IMR-90 (cell line): Measurements from ENCODE around the gene ZNF480. TPM values are rescaled to one million over a fixed set of nuclear protein-coding genes. Genes with fewer than 3 reads are reported as not detected.

ENCODE experiments used
- ATAC-seq: fragments of 200-7000 bp; cut with Tn5 transposase; 2 replicates; pipeline ENCODE4 v1.9.1; 2020; ENCODE audit warnings: low read depth, mild to moderate bottlenecking, moderate library complexity
- BruUV-seq: library from RNA; stranded (reverse); fragments of 400-500 nt; replicated peaks from 2 replicates; lab custom pipeline; 2021; lab: Mats Ljungman, UMichigan
- CTCF ChIA-PET: fragments of 300-600 bp; formaldehyde crosslinking; extraction: SDS; loops from one replicate; lab custom pipeline; 2021; ENCODE audit warnings: antibody characterized with exemption; lab: Yijun Ruan, JAX
- POLR2A ChIA-PET: fragments of 300-600 bp; sonication (Branson Sonifier 250); formaldehyde crosslinking; loops from one replicate; lab custom pipeline; 2022; ENCODE audit warnings: antibody characterized with exemption; ENCODE audit not compliant: unreplicated experiment; lab: Charles Lee
- DNase-seq: peaks from one replicate; pipeline ENCODE4 v3.0.0; 2013
- H2AFZ ChIP-seq: replicated peaks from 2 replicates; pipeline ENCODE3; 2013; ENCODE audit warnings: low read length, mild to moderate bottlenecking; ENCODE audit not compliant: poor library complexity
- H2AK5ac ChIP-seq: 2 replicates; pipeline ENCODE4 v1.6.1; 2013; ENCODE audit warnings: low read depth, low read length, inconsistent platforms
- H2AK9ac ChIP-seq: replicated peaks from 2 replicates; pipeline ENCODE3; 2013; ENCODE audit warnings: mild to moderate bottlenecking, low read depth, low read length, moderate library complexity; ENCODE audit not compliant: poor library complexity
- H2BK120ac ChIP-seq: 2 replicates; pipeline ENCODE4 v1.6.1; 2013; ENCODE audit warnings: low read depth, low read length, inconsistent platforms
- H2BK15ac ChIP-seq: 3 replicates; pipeline ENCODE4 v1.6.1; 2013; ENCODE audit warnings: low read depth, low read length, inconsistent platforms
- H2BK20ac ChIP-seq: 2 replicates; pipeline ENCODE4 v1.6.1; 2013; ENCODE audit warnings: low read depth, mild to moderate bottlenecking, inconsistent platforms, low read length, moderate library complexity
- H2BK5ac ChIP-seq: 2 replicates; pipeline ENCODE4 v1.6.1; 2013; ENCODE audit warnings: mild to moderate bottlenecking, low read depth, low read length, inconsistent platforms; ENCODE audit not compliant: poor library complexity, severe bottlenecking
- H3K14ac ChIP-seq: replicated peaks from 2 replicates; pipeline ENCODE4 v1.6.1; 2013; ENCODE audit warnings: low read depth, low read length, inconsistent platforms
- H3K18ac ChIP-seq: 2 replicates; pipeline ENCODE4 v1.6.1; 2013; ENCODE audit warnings: low read depth, low read length, control low read depth
- H3K23ac ChIP-seq: 2 replicates; pipeline ENCODE4 v1.6.1; 2013; ENCODE audit warnings: low read depth, low read length, inconsistent platforms
- H3K27ac ChIP-seq: 2 replicates; pipeline ENCODE4 v1.5.1; 2013; ENCODE audit warnings: mild to moderate bottlenecking, control low read depth, low read length; ENCODE audit not compliant: insufficient read depth
- H3K27me3 ChIP-seq: 2 replicates; pipeline ENCODE4 v1.6.1; 2013; ENCODE audit warnings: low read length; ENCODE audit not compliant: control insufficient read depth, insufficient read depth
- H3K36me3 ChIP-seq: 2 replicates; pipeline ENCODE4 v1.6.1; 2013; ENCODE audit warnings: low read length, mixed read lengths; ENCODE audit not compliant: control insufficient read depth, insufficient read depth
- H3K4ac ChIP-seq: 2 replicates; pipeline ENCODE4 v1.6.1; 2013; ENCODE audit warnings: low read depth, low read length, inconsistent platforms
- H3K4me1 ChIP-seq: 2 replicates; pipeline ENCODE4 v1.6.1; 2013; ENCODE audit warnings: low read length, mixed read lengths; ENCODE audit not compliant: control insufficient read depth, insufficient read depth
- H3K4me2 ChIP-seq: 2 replicates; pipeline ENCODE4 v1.6.1; 2013; ENCODE audit warnings: low read depth, mild to moderate bottlenecking, control low read depth, low read length, moderate library complexity
- H3K4me3 ChIP-seq: 2 replicates; pipeline ENCODE4 v1.5.1; 2013; ENCODE audit warnings: low read depth, mild to moderate bottlenecking, control low read depth, low read length, moderate library complexity; ENCODE audit not compliant: insufficient read depth
- H3K56ac ChIP-seq: 2 replicates; pipeline ENCODE4 v1.6.1; 2013; ENCODE audit warnings: low read length, inconsistent platforms; ENCODE audit not compliant: insufficient read depth; ENCODE audit errors: extremely low read depth
- H3K79me1 ChIP-seq, 2 experiments: 2 replicates each; pipeline ENCODE4 v1.6.1; 2013; ENCODE audit warnings: low read length in 2 of 2, inconsistent platforms in 1 of 2, low read depth in 1 of 2
- H3K9ac ChIP-seq: 2 replicates; pipeline ENCODE4 v1.6.1; 2013; ENCODE audit warnings: low read depth, low read length, control low read depth
- H3K9me1 ChIP-seq: 2 replicates; pipeline ENCODE4 v1.6.1; 2013; ENCODE audit warnings: low read length, inconsistent platforms; ENCODE audit not compliant: insufficient read depth
- H3K9me3 ChIP-seq: 2 replicates; pipeline ENCODE4 v1.6.1; 2013; ENCODE audit warnings: low read length; ENCODE audit not compliant: control insufficient read depth, insufficient read depth
- H4K20me1 ChIP-seq: 2 replicates; pipeline ENCODE4 v1.6.1; 2013; ENCODE audit warnings: low read length, inconsistent platforms; ENCODE audit not compliant: insufficient read depth
- H4K5ac ChIP-seq: 2 replicates; pipeline ENCODE4 v1.6.1; 2013; ENCODE audit warnings: mild to moderate bottlenecking, low read depth, low read length, control low read depth
- H4K8ac ChIP-seq, 2 experiments: 2 replicates each; pipeline ENCODE4 v1.6.1; 2013; ENCODE audit warnings: low read depth in 2 of 2, low read length in 2 of 2, control low read depth in 1 of 2, inconsistent platforms in 1 of 2
- H4K91ac ChIP-seq: 2 replicates; pipeline ENCODE4 v1.6.1; 2013; ENCODE audit warnings: low read depth, low read length, inconsistent platforms; ENCODE audit not compliant: insufficient read depth
- BHLHE40 ChIP-seq: fragments of 150-350 bp; IDR thresholded peaks from 2 replicates; pipeline ENCODE4 v1.6.1; 2016; ENCODE audit warnings: mild to moderate bottlenecking, low read depth, low read length
- CHD1 ChIP-seq: IDR thresholded peaks from 2 replicates; pipeline ENCODE4 v1.6.1; 2012; ENCODE audit warnings: low read depth, low read length, improper control_type of control experiment
- CTCF ChIP-seq: conservative IDR thresholded peaks from 2 replicates; pipeline ENCODE4 v1.5.1; 2012; ENCODE audit warnings: mild to moderate bottlenecking, low read depth, low read length, improper control_type of control experiment
- FOS ChIP-seq: fragments of 150-350 bp; IDR thresholded peaks from 2 replicates; pipeline ENCODE4 v1.6.1; 2016; ENCODE audit warnings: low read depth, low read length
- MAFK ChIP-seq: IDR thresholded peaks from 2 replicates; pipeline ENCODE4 v1.6.1; 2012; ENCODE audit warnings: low read depth, low read length, improper control_type of control experiment
- MAZ ChIP-seq: IDR thresholded peaks from 2 replicates; pipeline ENCODE4 v1.6.1; 2012; ENCODE audit warnings: low read depth, mild to moderate bottlenecking, low read length, improper control_type of control experiment, moderate library complexity, borderline replicate concordance
- MXI1 ChIP-seq: IDR thresholded peaks from 2 replicates; pipeline ENCODE4 v1.6.1; 2012; ENCODE audit warnings: low read depth, mild to moderate bottlenecking, low read length, moderate library complexity, borderline replicate concordance
- NFE2L2 ChIP-seq: fragments of 150-350 bp; IDR thresholded peaks from 2 replicates; pipeline ENCODE4 v1.6.1; 2016; ENCODE audit warnings: low read depth, mild to moderate bottlenecking, low read length
- POLR2A ChIP-seq: IDR thresholded peaks from 2 replicates; pipeline ENCODE4 v1.6.1; 2012; ENCODE audit warnings: mild to moderate bottlenecking, low read depth, low read length
- RAD21 ChIP-seq: IDR thresholded peaks from 2 replicates; pipeline ENCODE4 v1.6.1; 2012; ENCODE audit warnings: low read length, improper control_type of control experiment
- RCOR1 ChIP-seq: IDR thresholded peaks from 2 replicates; pipeline ENCODE4 v1.6.1; 2012; ENCODE audit warnings: mild to moderate bottlenecking, low read length, improper control_type of control experiment; ENCODE audit not compliant: insufficient replicate concordance
- RFX5 ChIP-seq: IDR thresholded peaks from 2 replicates; pipeline ENCODE4 v1.8.0; 2012; ENCODE audit warnings: low read depth, mild to moderate bottlenecking, low read length, moderate library complexity
- SMC3 ChIP-seq: fragments of 150-350 bp; IDR thresholded peaks from 2 replicates; pipeline ENCODE4 v1.6.1; 2016; ENCODE audit warnings: low read depth, mild to moderate bottlenecking, antibody characterized with exemption, low read length, moderate library complexity
- WGBS, 2 experiments: methylation state at CpG; one replicate each; pipeline versions ENCODE4 v1.1.5 to v1.1.7; 2013; ENCODE audit warnings: missing lambda C conversion rate in 2 of 2; ENCODE audit not compliant: insufficient read length in 1 of 2; ENCODE audit errors: extremely low coverage in 2 of 2; 5-methylcytosine and 5-hydroxymethylcytosine counted together
- dilution Hi-C: fragments of 300-500 bp; cut with HindIII; formaldehyde crosslinking; loops from one replicate; pipeline ENCODE4 v1.14.3; 2018; ENCODE audit warnings: low sequenced_read_pairs; ENCODE audit not compliant: unreplicated experiment
- in situ Hi-C: fragments of 300-500 bp; cut with MboI; formaldehyde crosslinking; loops from 3 replicates; pipeline ENCODE4 v1.14.3; 2019; ENCODE audit warnings: low sequenced_read_pairs, inconsistent platforms, mixed read lengths
- intact Hi-C: fragments of 100-400 bp; cut with micrococcal nuclease; formaldehyde crosslinking; loops from 2 replicates; pipeline ENCODE4 v1.10.0; 2022
- polyA plus RNA-seq, 3 experiments: library from polyadenylated mRNA; depleted of rRNA; stranded (reverse); fragments of >200 nt; gene quantifications; 2 replicates each; pipeline ENCODE4 v1.2.3, GENCODE V29; 2012; ENCODE audit warnings: low replicate concordance in 1 of 3
- total RNA-seq: library from RNA; depleted of rRNA; stranded (reverse); fragments of >200 nt; gene quantifications from 2 replicates; pipeline ENCODE4 v1.2.3, GENCODE V29; 2012
- TF ChIP-seq, protein P1 (sequence below): fragments of 150-350 bp; IDR thresholded peaks from 2 replicates; pipeline ENCODE4 v1.6.1; 2016; ENCODE audit warnings: low read depth, mild to moderate bottlenecking, low read length, moderate library complexity, borderline replicate concordance

The ZNF480 gene
- total and polyA plus RNA-seq, 2 of the 4 experiments (the other 2 are of a cell fraction): 6.3 to 10.9 TPM

DNA sequence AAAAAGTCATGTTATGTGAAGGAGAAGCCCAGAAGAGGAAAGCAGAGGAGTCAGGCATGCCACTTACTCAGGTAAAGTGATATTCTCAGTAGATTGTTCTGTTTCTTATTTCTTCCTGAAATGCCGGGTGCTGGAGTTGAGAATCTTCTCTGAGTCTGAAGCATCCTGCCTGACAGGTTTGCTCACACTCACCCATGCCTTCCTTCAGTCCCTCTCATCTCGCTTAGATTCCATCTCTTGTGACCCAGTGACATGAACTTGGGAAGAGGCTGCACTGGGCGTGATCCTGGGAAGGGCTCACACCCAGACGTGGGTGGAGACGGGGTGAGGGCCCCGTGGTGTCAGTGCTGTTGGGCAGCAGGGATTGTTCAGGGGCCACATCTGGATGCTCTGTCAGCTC is 19.5 kb upstream of the ZNF480 start:
- H2AFZ ChIP-seq: no peak overlapping the region
- H3K14ac ChIP-seq: no peak overlapping the region
- POLR2A ChIA-PET: no interaction called here
- H3K9me1 ChIP-seq: no peaks in the 10 kb centered on the region
- CTCF ChIA-PET: no interaction called here
- dilution Hi-C loops (no loop called here), intact Hi-C loops (no loop called here), in situ Hi-C loops (no loop called here)
- H4K20me1 ChIP-seq: peaks cover 3% of the 10 kb centered on the region; the same call in 1 of the 2 replicates
- TF ChIP-seq, protein P1, sequence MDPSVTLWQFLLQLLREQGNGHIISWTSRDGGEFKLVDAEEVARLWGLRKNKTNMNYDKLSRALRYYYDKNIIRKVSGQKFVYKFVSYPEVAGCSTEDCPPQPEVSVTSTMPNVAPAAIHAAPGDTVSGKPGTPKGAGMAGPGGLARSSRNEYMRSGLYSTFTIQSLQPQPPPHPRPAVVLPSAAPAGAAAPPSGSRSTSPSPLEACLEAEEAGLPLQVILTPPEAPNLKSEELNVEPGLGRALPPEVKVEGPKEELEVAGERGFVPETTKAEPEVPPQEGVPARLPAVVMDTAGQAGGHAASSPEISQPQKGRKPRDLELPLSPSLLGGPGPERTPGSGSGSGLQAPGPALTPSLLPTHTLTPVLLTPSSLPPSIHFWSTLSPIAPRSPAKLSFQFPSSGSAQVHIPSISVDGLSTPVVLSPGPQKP: no peak
- TF ChIP-seq CTCF (no peak), MAZ (no peak), POLR2A (no peak), BHLHE40 (no peak), FOS (no peak), MAFK (no peak), CHD1 (no peak), RCOR1 (no peak), MXI1 (no peak), RFX5 (no peak), RAD21 (no peak), NFE2L2 (no peak), SMC3 (no peak)
- no peak overlapping the region for H2AK9ac ChIP-seq
- H3K4me3 ChIP-seq: no peak overlapping the region
- no peak overlapping the region for H4K8ac ChIP-seq
- H3K79me1 ChIP-seq: peaks cover 25 to 31% of the 10 kb centered on the region in 2 experiments
- H3K4me1 ChIP-seq: no peaks in the 10 kb centered on the region
- H3K27ac ChIP-seq: no peak overlapping the region
- no peaks in the 10 kb centered on the region for H3K27me3 ChIP-seq
- no peak overlapping the region for H4K91ac ChIP-seq
- DNase-seq (no peak), ATAC-seq (no peak)
- no peak overlapping the region for H2BK20ac ChIP-seq
- WGBS, 2 experiments: 100% methylated on average over 1 of the region's 6 CpGs; no CpG with 5 or more reads in 1 of the 2 experiments
- no peak overlapping the region for H3K18ac ChIP-seq
- H3K23ac ChIP-seq: no peak overlapping the region
- no peak overlapping the region for H3K56ac ChIP-seq
- no peak overlapping the region for H2AK5ac ChIP-seq
- no TSS peak for BruUV-seq
- H4K5ac ChIP-seq: no peak overlapping the region
- no peak overlapping the region for H3K9ac ChIP-seq
- H3K36me3 ChIP-seq: peaks cover 16% of the 10 kb centered on the region
- no peak overlapping the region for H2BK15ac ChIP-seq
- H3K4ac ChIP-seq: no peak overlapping the region
- H2BK120ac ChIP-seq: no peak overlapping the region
- peaks cover 11% of the 10 kb centered on the region for H3K9me3 ChIP-seq
- H2BK5ac ChIP-seq: no peak overlapping the region
- H3K4me2 ChIP-seq: no peak overlapping the region
